Natural killer cell treated with Interleukin-12 subunit alpha and Interleukin-12 subunit beta and Interleukin-15 and Interleukin-18, amount 100 ng/mL, for 72 hours (primary cell): ENCODE data around the gene P4HA1. TPM values are rescaled to one million over a fixed set of nuclear protein-coding genes. Genes with fewer than 3 reads are reported as not detected.
"Not testable (repeated sequence)": the region's sequence is repeated elsewhere in the genome, so short reads cannot be mapped to it uniquely, and the experiment has no call there.

ENCODE experiments used
- ATAC-seq, 2 donors: fragments of 150-1000 bp; cut with Tn5 transposase in 1 of 2; sonication (Bioruptor Pico), chemical (Tn5 transposase) in 1 of 2; 2 replicates each; pipeline ENCODE4 v1.10.0; 2021
- DNase-seq: peaks from one replicate; pipeline ENCODE4 v3.0.0; 2022; ENCODE audit warnings: low spot score
- H3K27ac Mint-ChIP-seq, 2 donors: 1 replicate in 1 of 2; 2 replicates in 1 of 2; pipeline ENCODE4 v1.8.0; 2022; ENCODE audit warnings: mixed read lengths in 2 of 2, mild to moderate bottlenecking in 1 of 2, moderate library complexity in 1 of 2
- H3K27me3 Mint-ChIP-seq, 2 donors: 1 replicate in 1 of 2; 2 replicates in 1 of 2; pipeline ENCODE4 v1.8.0; 2022; ENCODE audit warnings: mixed read lengths in 2 of 2
- H3K36me3 Mint-ChIP-seq: one replicate; pipeline ENCODE4 v1.8.0; 2022; ENCODE audit warnings: mixed read lengths
- H3K4me1 Mint-ChIP-seq, 2 donors: 1 replicate in 1 of 2; 2 replicates in 1 of 2; pipeline ENCODE4 v1.8.0; 2022; ENCODE audit warnings: low read depth in 2 of 2, mixed read lengths in 2 of 2, mild to moderate bottlenecking in 1 of 2
- H3K4me3 Mint-ChIP-seq: one replicate; pipeline ENCODE4 v1.8.0; 2022; ENCODE audit warnings: mixed read lengths
- H3K9me3 Mint-ChIP-seq: 2 replicates; pipeline ENCODE4 v1.8.0; 2022; ENCODE audit warnings: mixed read lengths
- total RNA-seq, 2 donors: library from RNA; stranded (reverse); gene quantifications; one replicate each; pipeline ENCODE4 v1.2.3, GENCODE V29; 2022

Gene P4HA1
- total RNA-seq: 10 to 100 TPM; 30.8 to 61.1 TPM

DNA sequence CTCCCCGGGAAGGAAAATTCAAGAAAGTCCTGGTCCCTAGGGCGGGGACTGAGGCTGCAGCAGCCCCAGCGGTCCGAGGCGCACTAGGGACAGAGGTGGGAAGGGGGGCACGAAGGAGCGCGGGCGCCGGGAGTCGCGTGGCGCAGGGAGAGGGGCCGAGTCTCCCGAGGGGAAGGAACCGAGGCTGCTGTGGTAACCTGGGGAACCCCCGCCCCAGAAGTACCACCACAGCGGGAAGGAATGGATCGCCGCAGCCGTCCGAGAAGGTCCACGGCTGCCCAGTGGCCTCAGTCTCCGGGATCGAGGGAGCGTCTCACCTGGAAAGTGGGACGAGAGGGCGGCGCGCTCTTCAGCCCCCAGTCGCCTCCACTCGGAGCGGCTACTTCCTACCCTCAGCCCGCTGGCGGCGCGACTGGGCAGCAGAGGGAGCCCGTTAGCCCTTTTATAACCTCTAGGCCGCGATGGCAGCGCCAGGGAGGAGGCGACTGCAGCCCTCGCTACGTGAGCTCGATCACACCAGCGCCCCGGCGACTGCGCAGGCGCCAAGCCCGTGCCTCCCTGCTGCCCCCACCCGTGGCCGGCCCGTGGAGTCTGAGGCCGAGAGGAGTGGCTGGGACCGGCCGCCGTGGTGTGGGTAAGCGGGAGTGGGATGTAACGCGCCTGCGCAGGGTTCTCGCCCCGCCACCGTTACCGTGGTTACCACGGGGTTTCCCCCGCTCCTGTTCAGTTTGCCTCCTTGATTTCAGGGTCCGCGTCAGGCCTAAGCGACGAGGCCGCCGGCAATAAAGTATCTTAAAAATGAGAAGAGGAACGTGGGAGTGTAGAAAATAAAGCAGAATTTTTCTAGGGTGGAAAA, at the start of gene P4HA1:
TSS of gene P4HA1 (minus strand) at position 418 of the 856 bp plus-strand sequence. CDS start 21,983 bp downstream, outside the sequence.
- peak within 1 kb of the TSS; percentile 84 to 97 for H3K27ac Mint-ChIP-seq
- H3K4me3 Mint-ChIP-seq: peak within 1 kb of the TSS; percentile 94
- peaks cover 15 to 30% of the 10 kb centered on the region in 2 donors for H3K4me1 Mint-ChIP-seq
- no peaks in the 10 kb centered on the region for H3K36me3 Mint-ChIP-seq
- no peaks in the 10 kb centered on the region for H3K9me3 Mint-ChIP-seq
- peak; percentile 100 for DNase-seq
- no peaks in the 10 kb centered on the region for H3K27me3 Mint-ChIP-seq
- ATAC-seq: peak; percentile 95 to 97

GRCh38 chr10:73141603-73142002, 44.9 kb upstream of the P4HA1 start:
- Mint-ChIP-seq H3K36me3 (peaks cover 28% of the 10 kb centered on the region), H3K9me3 (no peaks in the 10 kb centered on the region), H3K4me3 (no peak overlapping the region), H3K27ac (no peak overlapping the region), H3K27me3 (no peaks in the 10 kb centered on the region), H3K4me1 (no peaks in the 10 kb centered on the region)
- DNase-seq (no peak), ATAC-seq (no peak)

DNA sequence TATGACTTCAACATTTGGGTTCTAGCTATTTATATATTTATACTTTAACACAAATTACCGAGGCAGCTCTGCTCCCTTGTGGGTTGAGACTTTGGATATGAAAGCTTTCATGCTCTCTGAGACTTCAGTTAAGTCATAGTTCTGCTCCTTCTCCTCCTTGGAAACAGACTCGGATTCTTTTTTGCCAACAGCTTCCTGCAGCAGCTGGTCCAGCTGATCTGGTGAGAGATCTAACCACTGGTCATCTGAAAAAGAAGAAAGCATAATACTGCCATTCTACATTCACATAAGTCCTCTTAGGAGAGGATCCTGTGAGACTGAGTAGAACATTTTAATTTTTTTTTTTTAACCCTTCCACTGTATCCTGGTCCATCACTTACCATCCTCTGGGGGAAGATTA, 42.6 kb upstream of the P4HA1 start:
- H3K9me3 Mint-ChIP-seq: no peaks in the 10 kb centered on the region
- no peak overlapping the region for H3K27ac Mint-ChIP-seq
- H3K27me3 Mint-ChIP-seq: no peaks in the 10 kb centered on the region
- no peaks in the 10 kb centered on the region for H3K4me1 Mint-ChIP-seq
- no peak for ATAC-seq
- peaks cover 28% of the 10 kb centered on the region for H3K36me3 Mint-ChIP-seq
- H3K4me3 Mint-ChIP-seq: no peak overlapping the region
- no peak for DNase-seq

DNA sequence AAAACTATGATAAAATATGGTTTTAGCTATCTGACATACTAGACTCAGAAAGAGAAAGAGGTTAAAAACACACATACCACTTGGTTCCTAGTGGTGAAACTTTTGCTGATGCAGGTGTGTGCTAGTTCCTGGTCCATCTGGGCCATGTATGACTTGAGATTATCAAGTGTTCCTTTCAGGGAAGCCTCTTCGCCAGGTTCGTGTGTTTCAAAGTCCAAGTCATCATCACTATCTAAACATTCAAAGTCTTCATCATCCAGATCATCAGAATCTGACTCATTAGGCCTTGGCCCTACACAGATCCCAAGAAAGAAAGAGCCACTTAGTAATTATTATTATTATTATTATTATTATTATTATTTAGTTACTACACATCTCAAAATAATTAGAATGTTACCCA, 40.0 kb upstream of the P4HA1 start:
- ATAC-seq (no peak), DNase-seq (no peak)
- no peaks in the 10 kb centered on the region for H3K9me3 Mint-ChIP-seq
- no peak overlapping the region for H3K27ac Mint-ChIP-seq
- H3K4me1 Mint-ChIP-seq: no peaks in the 10 kb centered on the region
- peaks cover 28% of the 10 kb centered on the region for H3K36me3 Mint-ChIP-seq
- no peak overlapping the region for H3K4me3 Mint-ChIP-seq
- H3K27me3 Mint-ChIP-seq: no peaks in the 10 kb centered on the region

DNA sequence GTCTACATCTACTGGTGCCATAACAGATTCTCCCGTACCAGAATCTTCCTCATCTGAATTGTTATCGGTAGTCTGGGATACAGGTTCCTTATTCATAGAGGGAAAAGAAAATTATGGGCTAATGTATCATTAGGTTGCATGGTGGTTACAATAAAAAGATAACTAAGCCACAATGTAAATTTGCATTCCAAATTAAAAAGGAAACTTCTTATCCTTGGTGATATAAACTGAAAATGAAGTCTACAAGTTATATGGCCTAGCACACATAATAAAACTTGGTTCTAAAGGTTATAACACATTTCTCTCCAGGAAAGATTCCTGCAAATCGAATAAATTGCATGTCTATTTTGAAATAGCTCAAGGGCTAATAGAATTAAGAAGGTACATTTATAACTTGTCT, 38.1 kb upstream of the P4HA1 start:
- Mint-ChIP-seq H3K27ac (no peak overlapping the region), H3K4me1 (no peaks in the 10 kb centered on the region), H3K4me3 (no peak overlapping the region), H3K36me3 (peaks cover 30% of the 10 kb centered on the region), H3K9me3 (no peaks in the 10 kb centered on the region), H3K27me3 (no peaks in the 10 kb centered on the region)
- DNase-seq (no peak), ATAC-seq (no peak)

- Mint-ChIP-seq H3K36me3 (peaks cover 25% of the 10 kb centered on the region), H3K4me3 (no peak overlapping the region), H3K9me3 (no peaks in the 10 kb centered on the region), H3K4me1 (no peaks in the 10 kb centered on the region), H3K27me3 (no peaks in the 10 kb centered on the region), H3K27ac (no peak overlapping the region)
- DNase-seq (no peak), ATAC-seq (no peak)
Observed at GRCh38 chr10:73131913-73132686, 35.4 kb upstream of the P4HA1 start.

- no peak for DNase-seq
- H3K36me3 Mint-ChIP-seq: peaks cover 25% of the 10 kb centered on the region
Observed at GRCh38 chr10:73131301-73131700, 34.6 kb upstream of the P4HA1 start.

DNA sequence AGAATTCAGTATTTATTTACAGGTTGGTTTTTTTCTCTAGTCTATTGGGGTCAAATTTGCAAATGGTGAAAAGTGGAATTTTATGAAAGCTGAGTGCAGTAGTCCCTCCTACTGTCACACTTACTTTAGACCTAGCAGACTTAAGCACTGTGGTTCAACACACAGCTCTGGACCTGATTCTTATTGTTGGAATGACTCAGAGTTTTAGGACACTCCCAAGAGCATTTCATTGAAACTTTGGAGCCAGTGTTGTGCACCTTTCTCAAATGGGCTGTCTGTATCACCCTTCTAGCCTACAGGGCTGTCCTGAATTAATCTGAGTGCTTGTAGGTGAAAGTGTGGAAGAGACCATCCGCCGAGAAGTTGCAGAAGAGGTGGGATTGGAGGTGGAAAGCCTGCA, 29.7 kb upstream of the P4HA1 start:
- Mint-ChIP-seq H3K4me3 (no peak overlapping the region), H3K27me3 (no peaks in the 10 kb centered on the region), H3K27ac (no peak overlapping the region), H3K36me3 (peaks cover 11% of the 10 kb centered on the region), H3K4me1 (no peaks in the 10 kb centered on the region), H3K9me3 (no peaks in the 10 kb centered on the region)
- DNase-seq: no peak
- ATAC-seq: no peak

More at GRCh38 chr10:73131301-73131700, 34.6 kb upstream of the P4HA1 start:
- no peaks in the 10 kb centered on the region for H3K9me3 Mint-ChIP-seq
- ATAC-seq: no peak
- no peaks in the 10 kb centered on the region for H3K27me3 Mint-ChIP-seq
- no peak overlapping the region for H3K27ac Mint-ChIP-seq
- no peak overlapping the region for H3K4me3 Mint-ChIP-seq
- no peaks in the 10 kb centered on the region for H3K4me1 Mint-ChIP-seq

DNA sequence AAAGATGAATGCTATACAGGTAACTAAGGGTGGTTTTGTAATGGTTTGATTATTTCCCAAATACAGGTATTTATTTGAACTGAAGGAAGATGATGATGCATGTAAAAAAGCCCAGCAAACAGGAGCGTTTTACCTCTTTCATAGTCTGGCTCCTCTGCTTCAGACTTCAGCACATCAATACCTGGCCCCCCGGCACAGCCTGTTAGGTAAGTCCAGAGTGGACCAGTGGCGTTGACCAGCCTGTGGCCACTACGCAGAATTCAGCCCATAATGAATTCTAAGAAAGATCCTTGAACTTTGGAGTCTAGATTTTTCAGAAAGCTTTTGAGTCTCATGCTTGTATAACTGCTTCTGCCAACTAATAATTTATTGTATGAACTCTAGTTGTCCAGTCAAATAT, 23.3 kb upstream of the P4HA1 start:
- H3K36me3 Mint-ChIP-seq: no peaks in the 10 kb centered on the region
- no peaks in the 10 kb centered on the region for H3K9me3 Mint-ChIP-seq
- DNase-seq (no peak), ATAC-seq (no peak)
- H3K4me3 Mint-ChIP-seq: no peak overlapping the region
- H3K27me3 Mint-ChIP-seq: no peaks in the 10 kb centered on the region
- H3K27ac Mint-ChIP-seq: no peak overlapping the region
- H3K4me1 Mint-ChIP-seq: no peaks in the 10 kb centered on the region

GRCh38 chr10:73119457-73119856, 22.8 kb upstream of the P4HA1 start:
- no peaks in the 10 kb centered on the region for H3K36me3 Mint-ChIP-seq
- no peaks in the 10 kb centered on the region for H3K27me3 Mint-ChIP-seq
- ATAC-seq (no peak), DNase-seq (no peak)
- peak overlapping the region in 1 of 2 donors; percentile 2 for H3K27ac Mint-ChIP-seq
- H3K4me3 Mint-ChIP-seq: no peak overlapping the region
- no peaks in the 10 kb centered on the region for H3K4me1 Mint-ChIP-seq
- no peaks in the 10 kb centered on the region for H3K9me3 Mint-ChIP-seq

DNA sequence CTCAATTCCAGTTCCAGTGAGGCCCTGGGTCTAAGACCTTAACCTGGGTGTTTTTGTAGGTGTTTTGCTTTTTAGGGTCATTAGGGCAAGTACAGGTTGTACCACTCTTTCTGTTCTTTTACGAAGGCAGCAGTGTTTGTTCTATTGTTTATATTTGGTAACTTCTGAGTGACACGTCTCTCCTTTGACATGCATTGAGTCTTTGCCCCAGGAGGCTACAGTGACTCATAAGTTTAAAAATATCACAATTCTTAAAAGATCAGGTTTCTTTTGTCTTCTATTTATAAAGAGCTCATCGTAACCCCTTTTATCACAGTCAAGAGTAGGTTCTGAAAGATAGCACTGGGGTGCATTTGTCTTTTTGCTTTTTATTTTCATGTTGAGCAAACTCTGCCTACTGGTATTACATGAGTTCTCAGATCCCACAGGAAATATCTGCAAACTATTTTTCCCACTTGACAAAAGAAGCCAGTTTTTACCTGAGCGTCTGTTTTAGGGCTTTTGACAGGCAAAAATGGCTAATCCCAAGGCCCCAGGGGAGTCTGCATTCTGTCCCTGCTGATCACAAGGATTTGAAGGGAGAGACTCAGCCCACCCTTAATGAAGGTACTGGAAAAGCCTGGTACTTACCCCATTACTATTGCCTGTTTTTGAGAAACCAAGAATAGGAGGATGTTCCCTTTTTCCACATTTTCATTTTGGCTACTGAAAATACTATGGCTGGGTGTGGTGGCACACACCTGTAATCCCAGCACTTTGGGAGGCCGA, 21.5 kb upstream of the P4HA1 start:
- Mint-ChIP-seq H3K4me1 (no peaks in the 10 kb centered on the region), H3K9me3 (no peaks in the 10 kb centered on the region), H3K36me3 (no peaks in the 10 kb centered on the region), H3K4me3 (no peak overlapping the region), H3K27me3 (no peaks in the 10 kb centered on the region), H3K27ac (no peak overlapping the region)
- DNase-seq (no peak), ATAC-seq (no peak)

DNA sequence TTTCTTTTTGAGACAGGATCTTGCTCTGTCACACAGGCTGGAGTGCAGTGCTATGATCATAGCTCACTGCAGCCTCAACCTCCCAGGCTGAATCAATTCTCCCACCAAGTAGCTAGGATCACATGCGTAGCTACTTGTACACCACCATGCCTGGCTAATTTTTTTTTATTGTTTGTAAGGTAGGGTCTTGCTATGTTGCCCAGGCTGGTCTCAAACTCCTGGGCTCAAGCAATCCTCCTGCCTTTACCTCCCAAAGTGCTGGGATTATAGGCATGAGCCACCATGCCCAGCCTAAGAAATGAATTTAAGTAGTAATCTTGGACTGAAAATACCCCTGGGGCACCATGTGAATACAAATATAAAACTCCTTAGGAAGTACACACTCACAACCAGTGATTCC, 19.4 kb upstream of the P4HA1 start:
- Mint-ChIP-seq H3K36me3 (no peaks in the 10 kb centered on the region), H3K27me3 (no peaks in the 10 kb centered on the region), H3K27ac (no peak overlapping the region), H3K9me3 (no peaks in the 10 kb centered on the region), H3K4me1 (peaks cover 0 to 2% of the 10 kb centered on the region in 2 donors), H3K4me3 (no peak overlapping the region)
- ATAC-seq (no peak), DNase-seq (no peak)

GRCh38 chr10:73113551-73113950, 16.9 kb upstream of the P4HA1 start:
- H3K4me3 Mint-ChIP-seq: no peak overlapping the region
- H3K4me1 Mint-ChIP-seq: peaks cover 6% of the 10 kb centered on the region in 2 donors
- H3K36me3 Mint-ChIP-seq: peaks cover 10% of the 10 kb centered on the region
- H3K27ac Mint-ChIP-seq: no peak overlapping the region
- DNase-seq (no peak), ATAC-seq (no peak)
- H3K27me3 Mint-ChIP-seq: no peaks in the 10 kb centered on the region
- no peaks in the 10 kb centered on the region for H3K9me3 Mint-ChIP-seq

DNA sequence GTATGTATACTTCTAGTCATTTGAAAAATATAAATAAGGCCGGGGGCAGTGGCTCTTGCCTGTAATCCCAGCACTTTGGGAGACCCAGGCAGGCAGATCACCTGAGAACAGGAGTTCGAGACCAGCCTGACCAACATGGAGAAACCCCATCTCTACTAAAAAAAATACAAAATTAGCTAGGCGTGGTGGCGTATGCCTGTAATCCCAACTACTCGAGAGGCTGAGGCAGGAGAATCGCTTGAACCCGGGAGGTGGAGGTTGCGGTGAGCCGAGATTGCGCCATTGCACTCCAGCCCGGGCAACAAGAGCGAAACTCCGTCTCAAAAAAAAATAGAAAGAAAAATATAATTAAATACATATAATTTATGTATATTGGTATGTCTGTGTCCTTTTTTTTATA, 15.4 kb upstream of the P4HA1 start:
- DNase-seq, ATAC-seq, H3K4me3 Mint-ChIP-seq, H3K27me3 Mint-ChIP-seq, H3K4me1 Mint-ChIP-seq, H3K27ac Mint-ChIP-seq, H3K9me3 Mint-ChIP-seq: not testable (repeated sequence)
- peaks cover 10% of the 10 kb centered on the region for H3K36me3 Mint-ChIP-seq
